GM23338 (cell line): ENCODE measurements around the gene BICRA. TPM values are rescaled to one million over a fixed set of nuclear protein-coding genes. Genes with fewer than 3 reads are reported as not detected.

ENCODE experiments used
- ATAC-seq: fragments of 200-7000 bp; cut with Tn5 transposase; 3 replicates; pipeline ENCODE4 v1.9.1; 2020
- DNase-seq: peaks from one replicate; pipeline ENCODE4 v3.0.0-alpha.2; 2015; ENCODE audit warnings: low spot score
- H2AFZ ChIP-seq: fragments of 200-600 bp; sonication (generic); 2 replicates; pipeline ENCODE4 v1.8.0; 2016; ENCODE audit warnings: antibody characterized with exemption, mild to moderate bottlenecking, moderate library complexity
- H3F3A ChIP-seq: fragments of 200-600 bp; sonication (generic); replicated peaks from 2 replicates; pipeline ENCODE4 v1.8.0; 2017; ENCODE audit warnings: antibody characterized with exemption, mixed run types, low read depth
- H3K27ac ChIP-seq: fragments of 200-600 bp; sonication (generic); 2 replicates; pipeline ENCODE4 v1.6.1; 2016; ENCODE audit warnings: low read depth
- H3K27me3 ChIP-seq: fragments of 200-600 bp; sonication (generic); 2 replicates; pipeline ENCODE4 v1.8.0; 2016; ENCODE audit warnings: mild to moderate bottlenecking, mixed run types, moderate library complexity; ENCODE audit not compliant: insufficient read depth
- H3K36me3 ChIP-seq: fragments of 200-600 bp; sonication (generic); 2 replicates; pipeline ENCODE4 v1.8.0; 2016; ENCODE audit warnings: mild to moderate bottlenecking; ENCODE audit not compliant: insufficient read depth
- H3K4me1 ChIP-seq: fragments of 200-600 bp; sonication (generic); 2 replicates; pipeline ENCODE4 v1.8.0; 2016; ENCODE audit warnings: mild to moderate bottlenecking, moderate library complexity; ENCODE audit not compliant: insufficient read depth
- H3K4me2 ChIP-seq: fragments of 200-600 bp; sonication (generic); 2 replicates; pipeline ENCODE4 v1.7.1; 2017; ENCODE audit warnings: mixed run types
- H3K4me3 ChIP-seq: fragments of 200-600 bp; sonication (generic); 2 replicates; pipeline ENCODE4 v1.6.1; 2016; ENCODE audit warnings: mixed run types
- H3K79me2 ChIP-seq: fragments of 200-600 bp; sonication (generic); replicated peaks from 2 replicates; pipeline ENCODE4 v1.8.0; 2017; ENCODE audit warnings: mild to moderate bottlenecking; ENCODE audit not compliant: insufficient read depth
- H3K9me2 ChIP-seq: fragments of 200-600 bp; sonication (generic); 2 replicates; pipeline ENCODE4 v1.8.0; 2017; ENCODE audit not compliant: insufficient read depth
- H4K20me1 ChIP-seq: fragments of 200-600 bp; sonication (generic); replicated peaks from 2 replicates; pipeline ENCODE4 v1.8.0; 2017; ENCODE audit warnings: mild to moderate bottlenecking; ENCODE audit not compliant: insufficient read depth
- H3K27ac Mint-ChIP-seq: 2 replicates; pipeline ENCODE4 v1.8.0; 2020; ENCODE audit warnings: inconsistent platforms, mild to moderate bottlenecking, moderate library complexity, mixed read lengths
- H3K27me3 Mint-ChIP-seq: 3 replicates; pipeline ENCODE4 v1.8.0; 2022; ENCODE audit warnings: low read depth, mild to moderate bottlenecking, moderate library complexity, mixed read lengths, inconsistent platforms; ENCODE audit not compliant: insufficient read depth, poor library complexity
- H3K36me3 Mint-ChIP-seq: 3 replicates; pipeline ENCODE4 v1.8.0; 2021; ENCODE audit warnings: low read depth, mild to moderate bottlenecking, inconsistent platforms, moderate library complexity, mixed read lengths
- H3K4me1 Mint-ChIP-seq: 3 replicates; pipeline ENCODE4 v1.8.0; 2020; ENCODE audit warnings: mild to moderate bottlenecking, inconsistent platforms, mixed read lengths
- H3K4me3 Mint-ChIP-seq: 3 replicates; pipeline ENCODE4 v1.8.0; 2021; ENCODE audit warnings: moderate library complexity, mild to moderate bottlenecking, inconsistent platforms, mixed read lengths
- H3K9me3 Mint-ChIP-seq: 3 replicates; pipeline ENCODE4 v1.8.0; 2020; ENCODE audit warnings: moderate library complexity, mild to moderate bottlenecking, inconsistent platforms, mixed read lengths
- CREB1 ChIP-seq: fragments of 250-450 bp; sonication (Bioruptor Pico); IDR thresholded peaks from 2 replicates; pipeline ENCODE4 v1.5.0; 2020; ENCODE audit warnings: low read depth, mild to moderate bottlenecking, moderate library complexity
- ETS1 ChIP-seq: IDR thresholded peaks from 2 replicates; pipeline ENCODE4 v1.6.1; 2016; ENCODE audit warnings: antibody characterized with exemption
- EZH2phosphoT487 ChIP-seq: fragments of 200-600 bp; sonication (generic); IDR thresholded peaks from one replicate; pipeline ENCODE4 v1.8.1; 2018; ENCODE audit warnings: antibody characterized with exemption; ENCODE audit not compliant: unreplicated experiment
- JUNB ChIP-seq: IDR thresholded peaks from one replicate; pipeline ENCODE4 v1.6.1; 2016; ENCODE audit warnings: antibody characterized with exemption; ENCODE audit not compliant: unreplicated experiment
- NANOG ChIP-seq: IDR thresholded peaks from 2 replicates; pipeline ENCODE4 v1.6.1; 2016; ENCODE audit warnings: antibody characterized with exemption, borderline replicate concordance
- POLR2AphosphoS5 ChIP-seq: IDR thresholded peaks from 2 replicates; pipeline ENCODE4 v1.6.1; 2016; ENCODE audit warnings: antibody characterized with exemption, low read depth
- STAT1 ChIP-seq: IDR thresholded peaks from one replicate; pipeline ENCODE4 v1.6.1; 2016; ENCODE audit warnings: antibody characterized with exemption; ENCODE audit not compliant: unreplicated experiment
- ZNF331 ChIP-seq: fragments of 250-450 bp; sonication (Bioruptor Pico); IDR thresholded peaks from 2 replicates; pipeline ENCODE4 v1.5.0; 2020; ENCODE audit warnings: low read depth, mild to moderate bottlenecking, moderate library complexity
- ZNF462 ChIP-seq: fragments of 250-450 bp; sonication (Bioruptor Pico); IDR thresholded peaks from 2 replicates; pipeline ENCODE4 v1.5.0; 2020; ENCODE audit warnings: mild to moderate bottlenecking, moderate library complexity
- polyA plus RNA-seq: library from polyadenylated mRNA; unstranded; fragments of >200 nt; fragmentation: Nextera tagmentation; extraction: Ambion mirVana; gene quantifications from 2 replicates; pipeline ENCODE4 v1.2.1, GENCODE V29; 2016
- total RNA-seq: library from RNA; depleted of rRNA; stranded (reverse); fragments of >200 nt; shearing (Covaris generic); gene quantifications from 2 replicates; pipeline ENCODE4 v1.2.3, GENCODE V29; 2014

BICRA gene
- total and polyA plus RNA-seq, 2 experiments from 2014 or later = 7.0 to 37.7 TPM

- no peak for TF ChIP-seq ZNF462 (CRISPR knock-in tag)
These were observed 122.0 kb downstream of the BICRA start (continued) for GRCh38 chr19:47730910-47731309.

- no peaks in the 10 kb centered on the region; the same call in 2 of the 3 replicates for H3K36me3 Mint-ChIP-seq
- ATAC-seq (peak; percentile 94), DNase-seq (peak; percentile 76)
- Histone ChIP-seq H3K4me2 (no peak overlapping the region), H3K4me3 (no peak overlapping the region), H3K79me2 (no peaks in the 10 kb centered on the region), H4K20me1 (no peaks in the 10 kb centered on the region), H2AFZ (no peak overlapping the region), H3K36me3 (no peaks in the 10 kb centered on the region), H3F3A (no peaks in the 10 kb centered on the region), H3K27ac (no peak overlapping the region), H3K9me2 (peaks cover 2% of the 10 kb centered on the region; the same call in 1 of the 2 replicates), H3K4me1 (no peaks in the 10 kb centered on the region), H3K27me3 (no peaks in the 10 kb centered on the region)
- no peaks in the 10 kb centered on the region for H3K9me3 Mint-ChIP-seq
- no peaks in the 10 kb centered on the region for H3K4me1 Mint-ChIP-seq
- no peak overlapping the region for H3K4me3 Mint-ChIP-seq
- no peak for TF ChIP-seq CREB1 (CRISPR knock-in tag)
- TF ChIP-seq EZH2phosphoT487 = no peak
- TF ChIP-seq JUNB = no peak
- no peak for TF ChIP-seq NANOG
- TF ChIP-seq ZNF331 = no peak
- TF ChIP-seq POLR2AphosphoS5 = no peak
- no peak for TF ChIP-seq STAT1
- TF ChIP-seq ETS1 = no peak
- H3K27me3 Mint-ChIP-seq = peaks cover 7% of the 10 kb centered on the region
- H3K27ac Mint-ChIP-seq = no peak overlapping the region
These were observed 126.2 kb downstream of the BICRA start for GRCh38 chr19:47735131-47735530.
